NB4 (cell line): ENCODE results near the gene B3GNT7.
"Not testable (repeated sequence)": the region's sequence is repeated elsewhere in the genome, so short reads cannot be mapped to it uniquely, and the experiment has no call there.

Experiments
- CTCF ChIP-seq: IDR thresholded peaks from one replicate; pipeline ENCODE4 v1.5.1; 2012; ENCODE audit warnings: low read depth, low read length
- MAX ChIP-seq: IDR thresholded peaks from 2 replicates; pipeline ENCODE4 v1.6.1; 2011; ENCODE audit warnings: low read depth, low read length
- MYC ChIP-seq: IDR thresholded peaks from 2 replicates; pipeline ENCODE4 v1.6.1; 2011; ENCODE audit warnings: low read depth, low read length
- POLR2A ChIP-seq: IDR thresholded peaks from 2 replicates; pipeline ENCODE4 v1.6.1; 2011; ENCODE audit warnings: mild to moderate bottlenecking; ENCODE audit not compliant: insufficient read length; ENCODE audit errors: extremely low read depth

- TF ChIP-seq POLR2A, CTCF, MYC, MAX: not testable (repeated sequence)
Observed at GRCh38 chr2:231403421-231404182, 8.1 kb downstream of the B3GNT7 start.
